ENCODE data around the gene MAPK8. TPM values are rescaled to one million over a fixed set of nuclear protein-coding genes. Genes with fewer than 3 reads are reported as not detected.
A peak's percentile ranks its signal among the peaks of the same experiment; 100 is the strongest.

Gene MAPK8
- total RNA-seq, 6 experiments from 2014 or later: 56.3 to 96.6 (median 74.8) TPM

DNA sequence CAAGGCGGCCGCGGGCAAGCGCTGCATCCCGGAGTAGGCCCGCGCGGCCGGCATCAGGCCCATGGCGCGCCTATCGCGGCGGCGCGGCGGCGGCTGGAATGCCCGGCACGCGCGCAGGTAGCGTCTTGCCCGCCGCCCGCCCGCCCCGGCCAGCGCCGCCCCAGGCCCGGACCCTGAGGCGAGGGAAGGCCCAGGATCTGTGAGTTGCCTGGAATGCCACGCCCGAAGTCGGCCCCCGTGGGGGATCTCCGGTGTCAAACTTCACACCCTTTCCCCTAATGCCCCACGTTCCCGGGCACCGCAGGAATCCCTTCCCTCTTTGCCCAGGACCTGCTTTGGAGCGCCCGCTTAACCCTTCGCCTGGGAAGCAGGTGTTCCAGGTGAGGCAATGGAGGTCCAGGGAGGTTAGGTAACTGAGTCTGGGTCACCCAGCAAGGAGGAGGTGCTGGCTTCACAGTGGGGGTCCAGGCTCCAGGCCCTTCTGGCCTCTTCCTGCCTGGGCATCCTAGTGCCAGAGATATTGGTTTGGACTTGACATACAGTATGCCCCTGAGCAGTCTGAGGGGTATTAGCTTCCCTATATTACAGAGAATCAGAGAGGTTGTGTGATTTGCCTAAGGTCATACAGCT lies 160.2 kb downstream of the MAPK8 start:
- Mint-ChIP-seq H3K36me3 (ENCODE audit: low read depth) (peaks cover 6% of the 10 kb centered on the region; the same call in 1 of the 2 replicates), H3K27me3 (ENCODE audit: insufficient read depth) (peaks cover 12% of the 10 kb centered on the region), H3K27ac (no peak overlapping the region), H3K4me3 (no peak overlapping the region), H3K9me3 (no peaks in the 10 kb centered on the region), H3K4me1 (ENCODE audit: low read depth) (peaks cover 28% of the 10 kb centered on the region)
- no peak for DNase-seq
- TF ChIP-seq, protein P1, sequence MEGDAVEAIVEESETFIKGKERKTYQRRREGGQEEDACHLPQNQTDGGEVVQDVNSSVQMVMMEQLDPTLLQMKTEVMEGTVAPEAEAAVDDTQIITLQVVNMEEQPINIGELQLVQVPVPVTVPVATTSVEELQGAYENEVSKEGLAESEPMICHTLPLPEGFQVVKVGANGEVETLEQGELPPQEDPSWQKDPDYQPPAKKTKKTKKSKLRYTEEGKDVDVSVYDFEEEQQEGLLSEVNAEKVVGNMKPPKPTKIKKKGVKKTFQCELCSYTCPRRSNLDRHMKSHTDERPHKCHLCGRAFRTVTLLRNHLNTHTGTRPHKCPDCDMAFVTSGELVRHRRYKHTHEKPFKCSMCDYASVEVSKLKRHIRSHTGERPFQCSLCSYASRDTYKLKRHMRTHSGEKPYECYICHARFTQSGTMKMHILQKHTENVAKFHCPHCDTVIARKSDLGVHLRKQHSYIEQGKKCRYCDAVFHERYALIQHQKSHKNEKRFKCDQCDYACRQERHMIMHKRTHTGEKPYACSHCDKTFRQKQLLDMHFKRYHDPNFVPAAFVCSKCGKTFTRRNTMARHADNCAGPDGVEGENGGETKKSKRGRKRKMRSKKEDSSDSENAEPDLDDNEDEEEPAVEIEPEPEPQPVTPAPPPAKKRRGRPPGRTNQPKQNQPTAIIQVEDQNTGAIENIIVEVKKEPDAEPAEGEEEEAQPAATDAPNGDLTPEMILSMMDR (IDR thresholded peaks at IDR 0.05): no peak

DNA sequence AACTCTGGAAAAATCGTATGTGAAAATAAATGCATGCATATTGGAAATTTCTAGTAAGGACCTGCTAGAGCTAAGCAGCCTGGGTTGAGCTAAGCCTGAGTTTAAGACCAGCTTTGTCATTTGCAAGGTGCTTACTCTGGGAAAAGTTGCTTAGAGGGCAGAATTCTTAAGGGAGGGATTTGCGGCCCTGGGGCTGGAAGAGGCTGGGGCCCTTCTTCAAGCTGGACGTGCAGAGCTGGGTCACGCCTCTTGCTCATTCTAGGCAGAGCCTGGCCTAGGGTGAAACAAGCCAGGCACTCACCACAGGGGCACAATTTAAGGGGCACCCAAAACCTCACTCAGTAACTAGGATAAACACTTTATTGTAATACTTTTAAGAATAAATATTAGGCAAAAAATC lies 161.2 kb downstream of the MAPK8 start:
- H3K36me3 Mint-ChIP-seq (ENCODE audit: low read depth): peaks cover 8% of the 10 kb centered on the region
- H3K27ac Mint-ChIP-seq: no peak overlapping the region
- no peak for DNase-seq
- H3K4me3 Mint-ChIP-seq: no peak overlapping the region
- TF ChIP-seq, protein P1 (IDR thresholded peaks at IDR 0.05): no peak
- H3K9me3 Mint-ChIP-seq: no peaks in the 10 kb centered on the region
- H3K27me3 Mint-ChIP-seq (ENCODE audit: insufficient read depth): peaks cover 12% of the 10 kb centered on the region
- H3K4me1 Mint-ChIP-seq (ENCODE audit: low read depth): peaks cover 34% of the 10 kb centered on the region

DNA sequence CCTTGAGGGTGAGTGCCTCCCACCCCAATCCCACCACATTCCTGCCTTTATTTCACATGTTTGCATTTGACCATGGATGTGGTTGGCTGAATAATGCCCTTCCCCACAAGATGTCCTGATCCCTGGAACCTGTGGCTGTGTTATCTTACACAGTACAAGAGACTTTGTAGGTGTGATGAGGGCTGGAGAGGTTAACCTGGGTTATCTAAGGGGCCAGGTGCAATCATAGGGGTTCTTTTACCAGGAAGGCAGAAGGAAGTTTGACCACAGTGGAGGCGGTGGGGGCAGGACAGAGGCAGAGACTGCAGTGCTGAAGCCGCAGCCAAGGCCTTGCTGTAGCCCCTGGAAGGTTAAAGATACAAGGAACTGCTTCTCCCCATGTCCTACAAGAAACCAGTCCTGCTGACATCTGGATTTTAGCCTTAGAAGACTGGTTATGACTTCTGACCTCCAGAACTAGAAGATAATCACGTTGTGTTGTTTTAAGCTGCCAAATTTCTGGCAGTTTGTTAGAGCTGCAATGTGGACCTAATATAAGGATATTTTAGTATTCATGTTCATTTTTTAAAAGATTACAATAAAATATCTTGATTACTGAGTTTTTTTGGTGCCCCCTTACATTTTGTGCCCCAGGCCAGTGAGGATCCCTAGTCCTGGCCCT lies 161.8 kb downstream of the MAPK8 start:
- no peak for DNase-seq
- Mint-ChIP-seq H3K27ac (peak overlapping the region; percentile 44; the same call in 1 of the 2 replicates), H3K27me3 (ENCODE audit: insufficient read depth) (peaks cover 12% of the 10 kb centered on the region), H3K4me3 (no peak overlapping the region), H3K9me3 (no peaks in the 10 kb centered on the region), H3K36me3 (ENCODE audit: low read depth) (peaks cover 14% of the 10 kb centered on the region), H3K4me1 (ENCODE audit: low read depth) (peaks cover 37% of the 10 kb centered on the region)
- TF ChIP-seq, protein P1 (IDR thresholded peaks at IDR 0.05): no peak

DNA sequence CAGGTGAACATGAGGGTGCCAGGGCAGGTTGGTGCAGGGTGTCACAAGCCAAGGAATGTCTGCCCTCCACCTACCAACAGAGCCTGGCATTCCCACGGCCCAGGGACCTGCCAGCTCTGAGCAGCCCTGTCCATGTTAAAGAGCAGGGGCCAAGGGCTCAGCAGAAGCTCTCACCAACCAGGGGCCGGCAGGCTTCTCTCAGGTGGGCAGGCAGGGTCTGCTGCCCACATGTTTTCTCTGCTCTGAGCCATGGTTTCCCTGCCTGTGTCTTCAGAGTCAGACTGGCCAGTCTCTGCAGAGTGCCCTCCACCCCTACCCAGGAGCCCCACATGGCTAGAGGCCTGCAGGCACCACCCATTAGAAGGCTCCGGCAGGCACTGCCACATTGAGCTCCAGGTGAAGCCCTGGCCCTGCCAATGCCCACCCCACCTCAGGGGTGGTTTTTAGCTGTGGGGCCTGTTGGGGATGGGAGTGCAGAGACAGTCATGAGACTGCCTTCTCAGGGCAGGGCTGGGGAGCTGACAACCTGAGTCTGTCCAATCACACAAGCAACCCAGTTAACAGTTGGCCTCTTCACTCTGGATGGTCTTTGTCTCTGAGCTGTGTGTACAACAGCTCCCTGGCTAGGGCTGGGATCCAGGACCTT lies 162.5 kb downstream of the MAPK8 start:
- H3K27ac Mint-ChIP-seq: peak overlapping the region; percentile 43; the same call in 1 of the 2 replicates
- peaks cover 31% of the 10 kb centered on the region for H3K4me1 Mint-ChIP-seq (ENCODE audit: low read depth)
- DNase-seq: no peak
- H3K9me3 Mint-ChIP-seq: no peaks in the 10 kb centered on the region
- no peak overlapping the region for H3K4me3 Mint-ChIP-seq
- TF ChIP-seq, protein P1 (IDR thresholded peaks at IDR 0.05): no peak
- peaks cover 17% of the 10 kb centered on the region for H3K36me3 Mint-ChIP-seq (ENCODE audit: low read depth)
- H3K27me3 Mint-ChIP-seq (ENCODE audit: insufficient read depth): peaks cover 11% of the 10 kb centered on the region

DNA sequence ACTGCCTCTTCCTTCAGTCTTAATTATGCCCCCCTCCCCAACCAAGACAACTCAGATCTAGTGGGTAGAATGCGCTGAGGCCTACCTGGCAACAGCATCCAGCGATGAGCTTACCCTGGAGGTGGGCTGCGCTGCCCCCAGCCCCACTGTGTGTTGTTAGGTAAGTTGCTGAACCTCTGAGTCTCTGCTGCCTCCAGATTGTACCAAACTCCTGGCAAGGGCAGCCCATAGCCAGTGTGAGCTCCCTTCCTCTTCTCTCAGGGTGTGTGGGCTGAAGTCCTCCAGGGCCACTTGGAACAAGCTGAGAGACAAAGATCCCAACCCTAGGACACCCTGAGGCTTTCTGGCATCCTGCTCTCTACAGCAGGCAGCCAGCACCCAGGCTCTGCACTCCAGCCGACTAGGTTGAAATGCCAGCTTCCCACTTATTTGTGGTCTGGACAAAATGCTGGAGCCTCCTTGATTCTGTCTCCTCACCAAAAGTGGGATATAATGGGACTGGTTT lies 163.1 kb downstream of the MAPK8 start:
- Mint-ChIP-seq H3K27ac (peak overlapping the region; percentile 56; the same call in 1 of the 2 replicates), H3K9me3 (no peaks in the 10 kb centered on the region), H3K4me1 (ENCODE audit: low read depth) (peaks cover 26% of the 10 kb centered on the region), H3K36me3 (ENCODE audit: low read depth) (peaks cover 17% of the 10 kb centered on the region), H3K27me3 (ENCODE audit: insufficient read depth) (peaks cover 9% of the 10 kb centered on the region), H3K4me3 (no peak overlapping the region)
- TF ChIP-seq, protein P1 (IDR thresholded peaks at IDR 0.05): no peak
- no peak for DNase-seq
